ENCODE measurements around the gene CCND2.

Gene CCND2

GRCh38 chr12:4274396-4275015, 944 bp downstream of the CCND2 start:
- TF ChIP-seq CTCF (IDR thresholded peaks at IDR 0.05; ENCODE audit: extremely low read depth, missing control alignments): no peak
- no peak for DNase-seq (ENCODE audit: low spot score)

- no peak for TF ChIP-seq CTCF (IDR thresholded peaks at IDR 0.05; ENCODE audit: extremely low read depth, missing control alignments)
- DNase-seq (ENCODE audit: low spot score): no peak
Observed at GRCh38 chr12:4275016-4275869, 1.7 kb downstream of the CCND2 start.

GRCh38 chr12:4275870-4276301, 2.3 kb downstream of the CCND2 start:
- no peak for DNase-seq (ENCODE audit: low spot score)
- TF ChIP-seq CTCF (IDR thresholded peaks at IDR 0.05; ENCODE audit: extremely low read depth, missing control alignments): no peak

GRCh38 chr12:4276524-4277204, 3.1 kb downstream of the CCND2 start:
- peak; percentile 58 for TF ChIP-seq CTCF (IDR thresholded peaks at IDR 0.05; ENCODE audit: extremely low read depth, missing control alignments)
- DNase-seq (ENCODE audit: low spot score): peak; percentile 82

GRCh38 chr12:4277205-4277543, 3.6 kb downstream of the CCND2 start:
- TF ChIP-seq CTCF (IDR thresholded peaks at IDR 0.05; ENCODE audit: extremely low read depth, missing control alignments): no peak
- DNase-seq (ENCODE audit: low spot score): no peak

GRCh38 chr12:4277857-4278256, 4.3 kb downstream of the CCND2 start:
- no peak for TF ChIP-seq CTCF (IDR thresholded peaks at IDR 0.05; ENCODE audit: extremely low read depth, missing control alignments)
- DNase-seq (ENCODE audit: low spot score): no peak

Data from GM20000 (cell line).